Upper lobe of left lung (tissue), 6 donors: ENCODE results near the gene TOM1L2. TPM values are rescaled to one million over a fixed set of nuclear protein-coding genes. Genes with fewer than 3 reads are reported as not detected.
A peak's percentile ranks its signal among the peaks of the same experiment; 100 is the strongest.

Experiments used
- ATAC-seq, 2 donors: fragments of 200-7000 bp; cut with Tn5 transposase; one replicate each; pipeline ENCODE4 v1.9.1; 2022; ENCODE audit warnings: mild to moderate bottlenecking in 2 of 2, moderate library complexity in 2 of 2; ENCODE audit not compliant: low FRiP score in 2 of 2
- DNase-seq, 2 donors: peaks; one replicate each; pipeline ENCODE4 v3.0.0-alpha.2; 2019 to 2020
- H3K27ac ChIP-seq, 4 donors: fragments of 200-600 bp; sonication (generic); one replicate each; pipeline ENCODE4 v1.5.1; 2016 to 2019
- H3K27me3 ChIP-seq, 4 donors: fragments of 200-600 bp; sonication (generic); one replicate each; pipeline ENCODE4 v1.5.1; 2017 to 2019
- H3K36me3 ChIP-seq, 4 donors: fragments of 200-600 bp; sonication (generic); one replicate each; pipeline ENCODE4 v1.5.1; 2016 to 2019
- H3K4me1 ChIP-seq, 4 donors: fragments of 200-600 bp; sonication (generic); one replicate each; pipeline ENCODE4 v1.5.1; 2018 to 2019
- H3K4me3 ChIP-seq, 4 donors: fragments of 200-600 bp; sonication (generic); one replicate each; pipeline ENCODE4 v1.5.1; 2017 to 2019; ENCODE audit warnings: mild to moderate bottlenecking in 2 of 4, moderate library complexity in 1 of 4
- H3K9me3 ChIP-seq, 4 donors: fragments of 200-600 bp; sonication (generic); one replicate each; pipeline ENCODE4 v1.5.1; 2018 to 2019
- CTCF ChIP-seq, 6 experiments: fragments of 450-650 bp in 4 of 6; fragments of 200-600 bp in 2 of 6; sonication (generic) in 2 of 6; IDR thresholded peaks; one replicate each; pipeline ENCODE4 v1.5.1; 2016 to 2019; ENCODE audit warnings: antibody characterized with exemption in 6 of 6
- EP300 ChIP-seq, 4 donors: sonication (generic); formaldehyde crosslinking; IDR thresholded peaks; one replicate each; pipeline ENCODE4 v1.5.1; 2017; ENCODE audit warnings: antibody characterized with exemption in 4 of 4, control low read depth in 2 of 4
- POLR2A ChIP-seq, 4 donors: fragments of 450-650 bp; IDR thresholded peaks; one replicate each; pipeline ENCODE4 v1.5.1; 2016 to 2017; ENCODE audit warnings: antibody characterized with exemption in 4 of 4, mild to moderate bottlenecking in 2 of 4
- POLR2AphosphoS5 ChIP-seq, 2 donors: sonication (generic); formaldehyde crosslinking; IDR thresholded peaks; one replicate each; pipeline ENCODE4 v1.5.1; 2017; ENCODE audit warnings: antibody characterized with exemption in 2 of 2
- WGBS, 2 donors: methylation state at CpG; one replicate each; pipeline ENCODE4 v1.1.5; 2017 to 2018; 5-methylcytosine and 5-hydroxymethylcytosine counted together
- total RNA-seq, 6 donors: library from RNA; depleted of rRNA in 4 of 6; stranded (reverse); fragments of >200 nt in 4 of 6; gene quantifications; one replicate each; pipeline versions ENCODE4 v1.1.0 to v1.2.1, GENCODE V29; 2016 to 2021
- donor health status: DM: no; HTN: no; CAD: no; lungs with moderate emphysema.
- donor health status: DM: no; HTN: yes; CAD: no; lungs with severe emphysema.

Gene TOM1L2
- total RNA-seq, 6 donors from 2014 or later = 54.2 to 134 (median 72.9) TPM

GRCh38 chr17:17839791-17840707, 132.2 kb downstream of the TOM1L2 start:
- Histone ChIP-seq H3K36me3 (no peaks in the 10 kb centered on the region), H3K4me1 (peaks cover 59 to 82% (median 73%) of the 10 kb centered on the region in 4 donors), H3K27ac (peak overlapping the region; percentile 97 to 99 (median 99)), H3K9me3 (no peaks in the 10 kb centered on the region), H3K4me3 (peak overlapping the region; percentile 29 to 59 (median 44)), H3K27me3 (no peaks in the 10 kb centered on the region)
- ATAC-seq (peak; percentile 78 to 87), DNase-seq (peak; percentile 96 to 98)
- WGBS, 2 donors = 3 to 4% methylated on average over 16 to 70 of the region's 71 CpGs
- TF ChIP-seq CTCF (IDR thresholded peaks at IDR 0.05) (no peak), POLR2A (IDR thresholded peaks at IDR 0.05) (peak in 3 of 4 donors; percentile 77 to 97 (median 79)), POLR2AphosphoS5 (IDR thresholded peaks at IDR 0.05) (peak; percentile 91 to 94), EP300 (IDR thresholded peaks at IDR 0.05) (peak in 2 of 4 donors; percentile 54 to 66)

- Histone ChIP-seq H3K4me1 (peaks cover 60 to 90% (median 78%) of the 10 kb centered on the region in 4 donors), H3K4me3 (peak overlapping the region in 1 of 4 donors; percentile 8), H3K27ac (peak overlapping the region; percentile 97 to 99 (median 99)), H3K27me3 (no peaks in the 10 kb centered on the region), H3K36me3 (no peaks in the 10 kb centered on the region), H3K9me3 (no peaks in the 10 kb centered on the region)
- ATAC-seq (no peak), DNase-seq (peak in 1 of 2 donors; percentile 88)
- TF ChIP-seq POLR2A (IDR thresholded peaks at IDR 0.05) (peak in 1 of 4 donors; percentile 40), POLR2AphosphoS5 (IDR thresholded peaks at IDR 0.05) (peak; percentile 39 to 69), EP300 (IDR thresholded peaks at IDR 0.05) (peak in 3 of 4 donors; percentile 33 to 83 (median 69)), CTCF (IDR thresholded peaks at IDR 0.05) (no peak)
- WGBS, 2 donors = 57 to 60% methylated on average over 10 of the region's 11 CpGs
Observed at GRCh38 chr17:17837966-17838962, 133.9 kb downstream of the TOM1L2 start.

GRCh38 chr17:17837380-17837821, 134.8 kb downstream of the TOM1L2 start:
- Histone ChIP-seq H3K4me1 (peaks cover 59 to 85% (median 72%) of the 10 kb centered on the region in 4 donors), H3K27me3 (no peaks in the 10 kb centered on the region), H3K27ac (peak overlapping the region; percentile 97 to 99 (median 99)), H3K36me3 (no peaks in the 10 kb centered on the region), H3K4me3 (peak overlapping the region in 3 of 4 donors; percentile 67 to 96 (median 78)), H3K9me3 (no peaks in the 10 kb centered on the region)
- peak in 1 of 2 donors; percentile 46 for ATAC-seq
- DNase-seq = peak in 1 of 2 donors; percentile 84
- TF ChIP-seq POLR2A (IDR thresholded peaks at IDR 0.05) = peak in 1 of 4 donors; percentile 52
- peak; percentile 58 to 72 for TF ChIP-seq POLR2AphosphoS5 (IDR thresholded peaks at IDR 0.05)
- TF ChIP-seq CTCF (IDR thresholded peaks at IDR 0.05) = peak in 1 of 6 experiments; percentile 7
- no peak for TF ChIP-seq EP300 (IDR thresholded peaks at IDR 0.05)
- 26 to 45% methylated on average over 3 of the region's 3 CpGs for WGBS, 2 donors

GRCh38 chr17:17836818-17837379, 135.3 kb downstream of the TOM1L2 start, which contains the start of gene SREBF1:
Gene SREBF1, minus strand, starts transcription at chr17:17836986. Its CDS starts 169 bp downstream, at chr17:17836817.
- DNase-seq (peak; percentile 80 to 92), ATAC-seq (peak in 1 of 2 donors; percentile 70)
- Histone ChIP-seq H3K4me1 (peaks cover 54 to 85% (median 70%) of the 10 kb centered on the region in 4 donors), H3K4me3 (peak within 1 kb of the TSS; percentile 67 to 96 (median 77)), H3K9me3 (no peaks in the 10 kb centered on the region), H3K27ac (peak within 1 kb of the TSS; percentile 97 to 99 (median 99)), H3K27me3 (no peaks in the 10 kb centered on the region), H3K36me3 (peaks cover 0 to 4% (median 0%) of the 10 kb centered on the region in 4 donors)
- WGBS, 2 donors = 5 to 11% methylated on average over 5 to 25 of the region's 52 CpGs
- peak in 1 of 6 experiments; percentile 6 for TF ChIP-seq CTCF (IDR thresholded peaks at IDR 0.05)
- no peak for TF ChIP-seq POLR2AphosphoS5 (IDR thresholded peaks at IDR 0.05)
- no peak for TF ChIP-seq EP300 (IDR thresholded peaks at IDR 0.05)
- no peak for TF ChIP-seq POLR2A (IDR thresholded peaks at IDR 0.05)
